Skin epidermis (tissue), 12 donors: ENCODE results near the gene SH3BGRL3.

Experiments
- H3K27ac ChIP-seq, 21 experiments: fragments of 200-600 bp; sonication (generic) in 11 of 21; one replicate each; pipeline ENCODE4 v1.5.0; 2020; ENCODE audit warnings: mild to moderate bottlenecking in 3 of 21, inconsistent platforms in 2 of 21, moderate library complexity in 2 of 21
- H3K4me3 ChIP-seq, 7 experiments: fragments of 200-600 bp; sonication (generic) in 2 of 7; one replicate each; pipeline ENCODE4 v1.5.0; 2020; ENCODE audit warnings: inconsistent platforms in 2 of 7, mild to moderate bottlenecking in 2 of 7, moderate library complexity in 1 of 7

The SH3BGRL3 gene

GRCh38 chr1:26276432-26276838 is 3.5 kb upstream of the SH3BGRL3 start:
- H3K27ac ChIP-seq, result peak overlapping the region; percentile 61 to 98 (median 96)

GRCh38 chr1:26277261-26277661 is 2.6 kb upstream of the SH3BGRL3 start:
- H3K27ac ChIP-seq, result peak overlapping the region in 20 of 21 experiments; percentile 90 to 98 (median 96)
- no peak overlapping the region for H3K4me3 ChIP-seq

More at GRCh38 chr1:26276432-26276838, 3.5 kb upstream of the SH3BGRL3 start:
- no peak overlapping the region for H3K4me3 ChIP-seq

- peak overlapping the region in 20 of 21 experiments; percentile 90 to 98 (median 96) for H3K27ac ChIP-seq
Observed at GRCh38 chr1:26277719-26278118, 2.2 kb upstream of the SH3BGRL3 start.

GRCh38 chr1:26278303-26278702 is 1.6 kb upstream of the SH3BGRL3 start:
- Histone ChIP-seq H3K4me3 (peak overlapping the region in 1 of 7 experiments; percentile 75), H3K27ac (peak overlapping the region in 20 of 21 experiments; percentile 90 to 98 (median 96))

More at GRCh38 chr1:26277719-26278118, 2.2 kb upstream of the SH3BGRL3 start:
- no peak overlapping the region for H3K4me3 ChIP-seq

- Histone ChIP-seq H3K27ac (peak overlapping the region; percentile 56 to 98 (median 96)), H3K4me3 (peak overlapping the region; percentile 61 to 96 (median 85))
Observed at GRCh38 chr1:26278724-26279455, 996 bp upstream of the SH3BGRL3 start.

- H3K4me3 ChIP-seq, result peak overlapping the region; percentile 61 to 96 (median 85)
- peak overlapping the region; percentile 86 to 98 (median 96) for H3K27ac ChIP-seq
Observed at GRCh38 chr1:26280333-26281042, 602 bp downstream of the SH3BGRL3 start.

GRCh38 chr1:26281091-26281958 is 1.4 kb downstream of the SH3BGRL3 start:
- Histone ChIP-seq H3K4me3 (peak overlapping the region; percentile 61 to 96 (median 85)), H3K27ac (peak overlapping the region in 20 of 21 experiments; percentile 86 to 98 (median 96))

- H3K27ac ChIP-seq, result peak overlapping the region in 15 of 21 experiments; percentile 3 to 98 (median 95)
Observed at GRCh38 chr1:26281971-26282370, 2.1 kb downstream of the SH3BGRL3 start.

GRCh38 chr1:26282401-26282918 is 2.6 kb downstream of the SH3BGRL3 start:
- peak overlapping the region in 14 of 21 experiments; percentile 47 to 98 (median 92) for H3K27ac ChIP-seq

More at GRCh38 chr1:26281971-26282370, 2.1 kb downstream of the SH3BGRL3 start:
- H3K4me3 ChIP-seq, result peak overlapping the region in 4 of 7 experiments; percentile 61 to 85 (median 77)

GRCh38 chr1:26283279-26283853 is 3.5 kb downstream of the SH3BGRL3 start:
- H3K4me3 ChIP-seq, result peak overlapping the region in 1 of 7 experiments; percentile 7
- H3K27ac ChIP-seq, result peak overlapping the region in 18 of 21 experiments; percentile 47 to 98 (median 88)

More at GRCh38 chr1:26282401-26282918, 2.6 kb downstream of the SH3BGRL3 start:
- H3K4me3 ChIP-seq, result peak overlapping the region in 2 of 7 experiments; percentile 61 to 75

GRCh38 chr1:26283871-26284596 is 4.1 kb downstream of the SH3BGRL3 start:
- Histone ChIP-seq H3K4me3 (peak overlapping the region in 2 of 7 experiments; percentile 7 to 13), H3K27ac (peak overlapping the region in 20 of 21 experiments; percentile 20 to 98 (median 88))

GRCh38 chr1:26284597-26285347 is 4.9 kb downstream of the SH3BGRL3 start:
- Histone ChIP-seq H3K27ac (peak overlapping the region in 20 of 21 experiments; percentile 34 to 98 (median 88)), H3K4me3 (peak overlapping the region in 2 of 7 experiments; percentile 7 to 13)

- H3K4me3 ChIP-seq, result no peak overlapping the region
- H3K27ac ChIP-seq, result peak overlapping the region in 19 of 21 experiments; percentile 34 to 98 (median 87)
Observed at GRCh38 chr1:26285366-26286063, 5.6 kb downstream of the SH3BGRL3 start.

- Histone ChIP-seq H3K4me3 (no peak overlapping the region), H3K27ac (peak overlapping the region in 17 of 21 experiments; percentile 54 to 98 (median 88))
Observed at GRCh38 chr1:26286064-26286416, 6.2 kb downstream of the SH3BGRL3 start.

- no peak overlapping the region for H3K4me3 ChIP-seq
- peak overlapping the region in 19 of 21 experiments; percentile 50 to 98 (median 87) for H3K27ac ChIP-seq
Observed at GRCh38 chr1:26287033-26287711, 7.3 kb downstream of the SH3BGRL3 start.

- Histone ChIP-seq H3K27ac (peak overlapping the region in 20 of 21 experiments; percentile 50 to 98 (median 86)), H3K4me3 (no peak overlapping the region)
Observed at GRCh38 chr1:26287811-26288210, 7.9 kb downstream of the SH3BGRL3 start.
